HG03558 (cell line): ENCODE results near the gene MYLK4.

ENCODE experiments used
- ATAC-seq: cut with Tn5 transposase; IDR thresholded peaks from one replicate; pipeline ENCODE4 v1.9.1; 2021; ENCODE audit warnings: moderate number of reproducible peaks; ENCODE audit not compliant: unreplicated experiment; ENCODE audit errors: extremely low read depth

The MYLK4 gene

DNA sequence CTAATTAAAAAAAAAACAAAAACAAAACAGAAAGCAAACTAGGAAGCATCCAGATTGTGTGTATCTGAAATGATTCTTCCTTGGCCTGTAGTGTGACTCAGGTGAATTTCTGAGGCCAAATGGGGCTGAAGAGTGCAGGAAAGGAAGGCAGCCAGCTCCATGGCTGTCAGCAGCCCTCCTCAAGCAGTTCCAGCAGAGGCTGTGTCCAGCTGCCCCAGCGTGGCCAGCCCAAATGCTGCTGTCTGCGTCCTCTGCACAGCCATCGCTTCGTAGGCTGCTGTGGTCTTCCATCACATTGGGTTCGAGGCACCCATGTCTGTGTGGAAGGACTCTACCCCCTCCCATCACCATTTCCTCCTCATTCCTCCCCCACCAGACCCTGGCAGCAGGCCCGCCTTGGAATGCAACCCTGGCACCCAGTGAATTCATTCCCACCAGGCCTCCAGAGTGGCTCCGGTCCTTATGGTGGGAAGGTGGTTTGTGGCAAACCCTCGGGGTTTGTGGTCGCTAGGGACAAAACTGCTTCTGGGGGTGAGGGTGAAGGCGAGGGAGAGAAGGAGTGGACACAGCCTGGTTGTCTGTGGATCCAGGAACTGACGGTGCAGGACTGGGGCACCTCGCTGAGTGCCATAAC is 81.5 kb downstream of the MYLK4 start:
- ATAC-seq = no peak

- ATAC-seq = no peak
Measured at GRCh38 chr6:2667617-2668016, 83.1 kb downstream of the MYLK4 start.

DNA sequence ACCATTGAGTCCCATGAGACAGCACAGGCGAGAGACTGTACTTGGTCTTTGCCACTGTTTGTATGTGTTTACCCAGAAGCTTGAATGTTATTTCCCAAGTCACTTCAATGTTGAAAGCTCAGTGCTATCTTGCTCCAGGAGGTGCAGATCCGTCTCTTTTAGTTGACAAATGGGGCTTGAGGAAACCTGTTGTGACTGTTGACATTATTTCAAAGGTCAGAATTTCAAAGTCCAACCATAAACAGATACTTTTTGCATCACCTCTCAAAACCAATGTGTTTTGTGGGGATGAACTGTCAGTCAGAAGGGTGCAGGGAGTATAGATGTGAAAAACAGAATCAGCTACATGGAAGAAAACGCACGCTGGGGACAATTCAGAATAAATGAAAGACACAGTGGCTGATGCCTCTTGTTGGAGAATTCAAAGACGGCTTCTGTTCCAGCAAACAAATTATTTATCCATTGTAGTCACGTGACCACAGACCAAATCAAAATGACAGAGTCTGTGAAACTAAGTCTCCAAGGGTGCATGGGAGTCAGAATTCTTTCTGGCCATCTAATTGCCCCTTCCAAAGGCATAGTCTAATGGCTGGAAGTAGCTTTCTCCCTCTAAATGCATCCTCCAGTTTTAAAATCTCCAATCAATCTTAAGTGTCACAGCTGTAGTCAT is 83.7 kb downstream of the MYLK4 start:
- no peak for ATAC-seq

- ATAC-seq = no peak
Measured at GRCh38 chr6:2665146-2666070, 85.3 kb downstream of the MYLK4 start.

DNA sequence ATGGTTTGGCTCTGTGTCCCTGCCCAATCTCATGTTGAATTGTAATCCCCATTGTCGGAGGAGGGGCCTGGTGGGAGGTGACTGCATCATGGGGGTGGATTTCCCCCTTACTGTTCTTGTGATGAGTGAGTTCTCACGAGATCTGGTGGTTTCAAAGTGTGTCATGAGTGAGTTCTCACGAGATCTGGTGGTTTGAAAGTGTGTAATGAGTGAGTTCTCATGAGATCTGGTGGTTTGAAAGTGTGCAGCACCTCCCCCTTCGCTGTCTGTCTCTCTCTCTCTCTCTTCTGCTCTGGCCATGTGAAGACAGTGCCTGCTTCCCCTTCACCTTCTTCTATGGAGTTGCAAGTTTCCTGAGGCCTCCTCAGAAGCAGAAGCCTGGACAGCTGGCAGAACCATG is 87.6 kb downstream of the MYLK4 start:
- no peak for ATAC-seq

GRCh38 chr6:2661651-2662050 is 89.1 kb downstream of the MYLK4 start:
- no peak for ATAC-seq

GRCh38 chr6:2659882-2660281 is 90.8 kb downstream of the MYLK4 start:
- ATAC-seq = no peak

DNA sequence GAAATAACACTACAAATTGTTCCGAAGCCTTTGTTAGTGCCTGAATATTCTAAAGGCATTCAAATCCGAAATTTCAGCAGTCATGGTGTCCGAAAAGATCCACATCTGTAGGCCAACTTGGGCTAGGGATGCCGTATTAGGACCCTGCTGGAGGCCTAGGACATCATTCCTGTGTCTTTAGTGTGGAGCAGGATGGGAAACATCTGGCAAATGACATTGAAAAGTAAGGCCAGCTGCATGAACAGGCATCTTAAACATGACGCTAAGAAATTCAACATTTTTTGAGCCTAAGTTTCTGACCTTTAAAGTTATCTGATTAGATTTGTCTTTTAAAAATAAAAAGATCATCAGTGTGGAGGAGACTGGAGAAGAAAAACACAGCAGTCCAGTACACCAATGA is 91.3 kb downstream of the MYLK4 start:
- no peak for ATAC-seq

DNA sequence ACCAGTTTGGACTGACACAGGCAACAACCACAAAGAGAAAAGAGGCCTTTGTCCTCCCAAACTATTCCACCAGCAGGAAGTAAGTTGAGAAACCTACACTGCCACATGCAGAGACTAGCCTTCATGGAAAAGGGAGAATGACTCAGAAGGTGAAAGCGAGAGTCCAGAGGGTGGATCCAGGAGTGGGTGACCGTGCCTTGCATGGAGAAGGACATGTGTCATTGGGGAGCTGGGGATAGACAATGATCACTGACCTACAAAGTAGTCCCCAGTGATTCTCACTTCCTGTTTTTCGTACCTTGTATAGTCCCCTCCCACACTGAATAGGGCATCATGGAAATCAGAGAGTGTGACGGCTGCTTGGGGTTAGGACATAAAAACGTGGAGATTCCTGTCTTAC is 91.9 kb downstream of the MYLK4 start:
- peak; percentile 80 for ATAC-seq

DNA sequence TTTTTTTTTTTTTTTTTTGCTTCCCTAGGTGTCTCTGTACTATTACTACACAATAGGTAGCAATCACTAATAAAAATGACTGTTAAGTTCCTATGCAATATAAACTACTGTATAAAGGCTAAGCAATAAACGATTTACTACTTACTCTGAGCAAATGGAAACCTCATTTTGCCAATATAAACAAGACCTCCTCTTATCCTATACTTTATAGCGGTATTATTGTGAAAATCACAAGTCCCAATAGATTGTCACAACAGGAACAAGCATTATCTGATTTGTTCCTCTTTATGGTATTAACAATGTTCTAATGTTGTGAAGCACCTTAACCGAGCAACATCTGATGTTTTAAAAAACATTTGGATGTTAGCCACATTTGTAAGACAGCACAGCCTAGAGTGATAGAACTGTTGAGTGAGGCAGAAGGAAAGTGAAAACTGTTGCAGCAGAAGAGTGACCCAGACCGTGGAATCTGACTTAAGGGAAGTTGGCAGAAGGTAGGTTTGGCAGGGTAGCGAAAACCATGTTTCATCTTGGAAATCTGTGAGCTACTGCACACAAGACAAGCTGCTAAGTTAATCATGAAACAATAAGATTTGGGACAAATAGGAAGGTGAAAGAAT is 94.2 kb downstream of the MYLK4 start:
- no peak for ATAC-seq

- no peak for ATAC-seq
Measured at GRCh38 chr6:2655844-2656433, 94.8 kb downstream of the MYLK4 start.

DNA sequence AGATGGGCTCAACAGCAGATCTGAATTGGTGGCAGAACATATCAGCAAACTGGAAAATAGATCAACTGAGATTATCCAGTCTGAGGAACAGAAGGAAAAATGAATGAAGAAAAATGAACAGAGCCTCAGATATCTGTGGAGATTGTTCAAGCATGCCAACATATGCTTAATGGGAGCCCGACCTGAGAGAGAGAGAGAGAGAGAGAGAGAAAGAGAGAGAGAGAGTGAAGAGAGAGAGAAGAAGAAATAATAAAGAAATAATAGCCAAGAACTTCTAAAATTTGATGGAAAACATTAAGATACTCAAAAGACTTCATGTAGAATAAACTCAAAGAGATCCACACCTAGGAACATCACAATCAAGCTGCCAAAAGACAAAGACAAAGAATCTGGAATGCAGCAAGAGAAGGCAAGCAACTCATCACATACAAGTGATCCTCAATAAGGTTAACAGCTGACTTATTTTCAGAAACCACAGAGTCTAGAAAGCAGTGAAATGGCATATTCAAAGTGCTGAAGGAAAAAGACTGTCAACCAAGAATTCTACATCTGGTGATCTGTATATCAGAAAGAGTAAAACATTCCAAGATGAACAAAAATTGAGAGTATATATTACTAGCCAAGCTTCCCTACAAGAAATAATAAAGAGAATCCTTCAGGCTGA is 97.2 kb downstream of the MYLK4 start:
- ATAC-seq = no peak

GRCh38 chr6:2652611-2653010 is 98.1 kb downstream of the MYLK4 start:
- no peak for ATAC-seq

- ATAC-seq = no peak
Measured at GRCh38 chr6:2651961-2652360, 98.8 kb downstream of the MYLK4 start.

- no peak for ATAC-seq
Measured at GRCh38 chr6:2651536-2651935, 99.2 kb downstream of the MYLK4 start.

DNA sequence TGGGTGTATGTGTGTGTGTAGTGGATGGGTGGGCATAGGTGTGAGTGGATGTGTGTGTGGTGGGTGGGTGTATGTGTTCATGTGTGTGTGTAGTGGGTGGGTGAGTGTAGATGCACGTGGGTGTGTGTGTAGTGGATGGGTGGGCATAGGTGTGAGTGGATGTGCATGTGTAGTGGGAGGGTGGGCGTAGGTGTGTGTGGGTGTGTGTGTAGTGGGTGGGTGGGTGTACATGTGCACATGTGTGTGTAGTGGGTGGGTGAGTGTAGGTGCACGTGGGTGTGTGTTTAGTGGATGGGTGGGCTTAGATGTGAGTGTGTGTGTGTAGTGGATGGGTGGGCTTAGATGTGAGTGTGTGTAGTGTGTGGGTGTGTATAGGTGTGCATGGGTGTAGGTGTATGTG is 104.4 kb downstream of the MYLK4 start:
- ATAC-seq = no peak

GRCh38 chr6:2643935-2644539 is 106.7 kb downstream of the MYLK4 start:
- ATAC-seq = no peak

DNA sequence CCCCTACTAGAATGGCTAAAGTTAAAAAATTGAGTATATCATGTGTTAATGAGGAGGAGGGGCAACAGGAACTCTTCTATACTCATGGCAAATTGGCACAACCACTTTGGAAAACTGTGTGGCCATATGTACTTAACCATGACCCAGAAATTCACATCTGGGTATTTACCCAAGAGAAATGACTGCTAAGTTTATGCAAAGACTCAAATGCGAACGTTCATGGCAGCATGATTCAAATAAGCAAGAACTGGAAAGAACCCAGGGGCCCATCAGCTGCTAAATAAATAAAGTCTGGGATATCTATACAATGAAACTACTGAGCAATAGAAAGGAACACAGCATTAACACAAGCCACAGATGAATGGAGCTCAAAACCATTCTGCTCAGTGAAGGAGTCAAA is 107.6 kb downstream of the MYLK4 start:
- ATAC-seq = no peak

DNA sequence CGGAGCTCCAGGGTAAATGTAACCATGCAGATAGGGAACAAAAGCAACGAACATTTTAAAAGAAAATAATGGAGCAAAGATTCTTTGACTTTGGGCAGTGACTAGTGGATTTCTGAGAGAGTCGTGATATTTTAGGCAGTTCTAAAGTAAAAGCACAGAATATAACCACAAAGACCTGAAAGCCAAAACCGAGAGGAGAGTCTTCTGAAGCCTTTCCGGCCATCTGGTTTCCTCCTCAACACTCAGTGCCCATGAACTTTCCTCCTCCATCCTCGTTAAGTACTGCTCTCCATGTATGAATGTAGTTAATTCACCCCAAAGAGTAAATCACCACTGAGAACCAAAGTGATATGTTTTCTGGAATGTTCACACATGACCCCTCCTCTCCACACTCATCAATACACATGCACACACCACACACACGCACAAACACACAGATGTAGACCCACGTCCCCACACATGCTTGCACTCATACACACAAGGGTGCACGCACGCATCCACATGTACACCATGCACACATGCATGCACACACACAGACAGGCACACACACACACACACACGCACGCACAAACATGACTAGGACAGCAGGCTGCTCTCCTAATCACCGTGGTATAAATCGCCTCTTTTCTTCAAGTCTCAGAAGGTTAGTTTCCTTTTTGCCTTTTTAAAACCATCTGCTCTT is 109.5 kb downstream of the MYLK4 start:
- no peak for ATAC-seq
